Parathyroid adenoma (tissue), 2 donors: ENCODE measurements around the gene TMIE.

Source experiments
- H2AFZ ChIP-seq: fragments of 300-600 bp; sonication (generic); one replicate; pipeline ENCODE4 v1.7.0; 2017; ENCODE audit warnings: antibody characterized with exemption, mild to moderate bottlenecking
- H3K27ac ChIP-seq: fragments of 300-600 bp; sonication (generic); one replicate; pipeline ENCODE4 v1.7.0; 2017
- H3K27me3 ChIP-seq: fragments of 300-600 bp; sonication (generic); one replicate; pipeline ENCODE4 v1.7.0; 2017; ENCODE audit warnings: low read length; ENCODE audit not compliant: control insufficient read depth, insufficient read depth
- H3K36me3 ChIP-seq: fragments of 300-600 bp; sonication (generic); one replicate; pipeline ENCODE4 v1.7.0; 2017; ENCODE audit warnings: low read length; ENCODE audit not compliant: control insufficient read depth, insufficient read depth
- H3K4me1 ChIP-seq: fragments of 300-600 bp; sonication (generic); one replicate; pipeline ENCODE4 v1.7.0; 2017; ENCODE audit warnings: control low read depth
- H3K4me2 ChIP-seq: fragments of 300-600 bp; sonication (generic); one replicate; pipeline ENCODE4 v1.7.0; 2017; ENCODE audit warnings: low read length
- H3K4me3 ChIP-seq: fragments of 300-600 bp; sonication (generic); one replicate; pipeline ENCODE4 v1.7.0; 2017; ENCODE audit warnings: low read depth, low read length
- H3K79me2 ChIP-seq: fragments of 300-600 bp; sonication (generic); one replicate; pipeline ENCODE4 v1.7.0; 2017; ENCODE audit warnings: control low read depth
- H3K9ac ChIP-seq: fragments of 300-600 bp; sonication (generic); one replicate; pipeline ENCODE4 v1.7.0; 2017; ENCODE audit warnings: mild to moderate bottlenecking
- H3K9me3 ChIP-seq: fragments of 300-600 bp; sonication (generic); one replicate; pipeline ENCODE4 v1.7.0; 2017; ENCODE audit warnings: low read length; ENCODE audit not compliant: control insufficient read depth
- CTCF ChIP-seq: fragments of 300-600 bp; sonication (generic); IDR thresholded peaks from one replicate; pipeline ENCODE4 v1.7.0; 2017; ENCODE audit warnings: antibody characterized with exemption, mild to moderate bottlenecking
- donor health status: primary hyperparathyroidism.

The TMIE gene

GRCh38 chr3:46669191-46669999 lies 31.8 kb upstream of the TMIE start:
- H3K9me3 ChIP-seq: no peaks in the 10 kb centered on the region
- TF ChIP-seq CTCF: no peak
- peaks cover 5% of the 10 kb centered on the region for H3K4me1 ChIP-seq
- H3K4me2 ChIP-seq: no peak overlapping the region
- no peak overlapping the region for H3K27ac ChIP-seq
- no peak overlapping the region for H3K4me3 ChIP-seq
- no peaks in the 10 kb centered on the region for H3K36me3 ChIP-seq
- H2AFZ ChIP-seq: no peak overlapping the region
- no peak overlapping the region for H3K9ac ChIP-seq
- H3K79me2 ChIP-seq: no peaks in the 10 kb centered on the region
- H3K27me3 ChIP-seq: no peaks in the 10 kb centered on the region

- H3K4me3 ChIP-seq: no peak overlapping the region
- no peak overlapping the region for H3K4me2 ChIP-seq
- H3K79me2 ChIP-seq: no peaks in the 10 kb centered on the region
- H3K9me3 ChIP-seq: no peaks in the 10 kb centered on the region
- no peak overlapping the region for H2AFZ ChIP-seq
- H3K36me3 ChIP-seq: no peaks in the 10 kb centered on the region
- no peak overlapping the region for H3K27ac ChIP-seq
- no peak for TF ChIP-seq CTCF
- peaks cover 5% of the 10 kb centered on the region for H3K4me1 ChIP-seq
- H3K9ac ChIP-seq: no peak overlapping the region
- H3K27me3 ChIP-seq: no peaks in the 10 kb centered on the region
These were observed 30.9 kb upstream of the TMIE start for GRCh38 chr3:46670000-46670890.

- Histone ChIP-seq H3K36me3 (no peaks in the 10 kb centered on the region), H3K9me3 (no peaks in the 10 kb centered on the region), H3K27me3 (no peaks in the 10 kb centered on the region), H3K4me3 (no peak overlapping the region), H2AFZ (no peak overlapping the region), H3K9ac (no peak overlapping the region), H3K79me2 (no peaks in the 10 kb centered on the region), H3K4me1 (no peaks in the 10 kb centered on the region), H3K4me2 (no peak overlapping the region), H3K27ac (no peak overlapping the region)
- TF ChIP-seq CTCF: no peak
These were observed 30.2 kb upstream of the TMIE start for GRCh38 chr3:46670891-46671427.

GRCh38 chr3:46671541-46672348 lies 29.4 kb upstream of the TMIE start:
- Histone ChIP-seq H3K27me3 (no peaks in the 10 kb centered on the region), H2AFZ (no peak overlapping the region), H3K4me3 (no peak overlapping the region), H3K36me3 (no peaks in the 10 kb centered on the region), H3K27ac (no peak overlapping the region), H3K4me1 (no peaks in the 10 kb centered on the region), H3K9ac (no peak overlapping the region), H3K79me2 (no peaks in the 10 kb centered on the region), H3K9me3 (no peaks in the 10 kb centered on the region), H3K4me2 (no peak overlapping the region)
- no peak for TF ChIP-seq CTCF
